SK-N-MC (cell line): ENCODE results near the gene SYT2.

Experiments used
- EZH2 ChIP-seq: fragments of 200-600 bp; sonication (generic); IDR thresholded peaks from one replicate; pipeline ENCODE4 v1.6.1; 2017; ENCODE audit warnings: antibody characterized with exemption
- FOXP2 ChIP-seq: optimal IDR thresholded peaks from 2 replicates; pipeline ENCODE3; 2011; ENCODE audit warnings: mild to moderate bottlenecking, moderate library complexity; ENCODE audit not compliant: insufficient read depth; ENCODE audit errors: extremely low read length, control extremely low read depth
- POLR2AphosphoS5 ChIP-seq: IDR thresholded peaks from 2 replicates; pipeline ENCODE4 v1.6.1; 2012; ENCODE audit warnings: mild to moderate bottlenecking, low read depth, low read length, borderline replicate concordance

GRCh38 chr1:202627841-202628565, 82.3 kb downstream of the SYT2 start:
- no peak for TF ChIP-seq POLR2AphosphoS5
- no peak for TF ChIP-seq EZH2
- TF ChIP-seq FOXP2, result no peak
